SK-N-SH treated with all-trans-retinoic acid at 6 μM for 48 hours (cell line): Measurements from ENCODE around the gene TMIE.

Experiments
- ARNTL ChIP-seq: fragments of 450-650 bp; formaldehyde crosslinking; IDR thresholded peaks from 2 replicates; pipeline ENCODE4 v1.5.0; 2020; ENCODE audit warnings: low read depth, mild to moderate bottlenecking, moderate library complexity, borderline replicate concordance
- BACH2 ChIP-seq: fragments of 250-450 bp; sonication (Bioruptor Pico); IDR thresholded peaks from 2 replicates; pipeline ENCODE4 v1.9.0; 2021; ENCODE audit warnings: mild to moderate bottlenecking, borderline replicate concordance
- CREB5 ChIP-seq: fragments of 250-450 bp; sonication (Bioruptor Pico); IDR thresholded peaks from 2 replicates; pipeline ENCODE4 v1.5.1; 2020; ENCODE audit warnings: low read depth, mild to moderate bottlenecking, moderate library complexity
- CSDC2 ChIP-seq: fragments of 250-450 bp; sonication (Bioruptor Pico); IDR thresholded peaks from 2 replicates; pipeline ENCODE4 v1.5.0; 2020; ENCODE audit warnings: mild to moderate bottlenecking, moderate library complexity
- GLIS3 ChIP-seq: fragments of 250-450 bp; sonication (Bioruptor Pico); IDR thresholded peaks from 2 replicates; pipeline ENCODE4 v1.5.0; 2020; ENCODE audit warnings: mild to moderate bottlenecking, moderate library complexity
- OSR1 ChIP-seq: fragments of 250-450 bp; sonication (Bioruptor Pico); IDR thresholded peaks from 2 replicates; pipeline ENCODE4 v1.8.0; 2022; ENCODE audit warnings: moderate library complexity, mild to moderate bottlenecking, inconsistent platforms
- PATZ1 ChIP-seq: fragments of 250-450 bp; sonication (Bioruptor Pico); IDR thresholded peaks from 2 replicates; pipeline ENCODE4 v1.8.0; 2020; ENCODE audit warnings: mild to moderate bottlenecking, moderate library complexity, borderline replicate concordance
- POU6F1 ChIP-seq: fragments of 250-450 bp; sonication (Bioruptor Pico); IDR thresholded peaks from 2 replicates; pipeline ENCODE4 v1.8.0; 2021; ENCODE audit warnings: low read depth, mild to moderate bottlenecking, moderate library complexity, borderline replicate concordance
- PPARA ChIP-seq: fragments of 250-450 bp; sonication (Bioruptor Pico); IDR thresholded peaks from 2 replicates; pipeline ENCODE4 v1.5.0; 2020; ENCODE audit warnings: mild to moderate bottlenecking, borderline replicate concordance
- RARB ChIP-seq: fragments of 250-450 bp; sonication (Bioruptor Pico); IDR thresholded peaks from 2 replicates; pipeline ENCODE4 v1.8.0; 2021; ENCODE audit warnings: mild to moderate bottlenecking, moderate library complexity
- SNAI2 ChIP-seq: fragments of 250-450 bp; sonication (Bioruptor Pico); IDR thresholded peaks from 2 replicates; pipeline ENCODE4 v1.5.0; 2020; ENCODE audit warnings: mild to moderate bottlenecking, moderate library complexity
- TCF4 ChIP-seq: fragments of 250-450 bp; sonication (Bioruptor Pico); IDR thresholded peaks from 2 replicates; pipeline ENCODE4 v1.8.0; 2021; ENCODE audit warnings: mild to moderate bottlenecking, moderate library complexity, borderline replicate concordance
- ZFP3 ChIP-seq: fragments of 250-450 bp; sonication (Bioruptor Pico); IDR thresholded peaks from 2 replicates; pipeline ENCODE4 v1.5.0; 2020; ENCODE audit warnings: mild to moderate bottlenecking, moderate library complexity
- ZNF565 ChIP-seq: fragments of 450-650 bp; formaldehyde crosslinking; conservative IDR thresholded peaks from 2 replicates; pipeline ENCODE4 v1.5.0; 2020; ENCODE audit warnings: low read depth, mild to moderate bottlenecking, moderate library complexity

GRCh38 chr3:46715507-46716175 is 14.4 kb downstream of the TMIE start:
- no peak for TF ChIP-seq ZFP3 (CRISPR knock-in tag)
- no peak for TF ChIP-seq SNAI2 (CRISPR knock-in tag)
- TF ChIP-seq PPARA (CRISPR knock-in tag): no peak
- TF ChIP-seq BACH2 (CRISPR knock-in tag): no peak
- TF ChIP-seq TCF4 (CRISPR knock-in tag): no peak
- no peak for TF ChIP-seq GLIS3 (CRISPR knock-in tag)
- no peak for TF ChIP-seq RARB (CRISPR knock-in tag)
- TF ChIP-seq OSR1 (CRISPR knock-in tag): no peak
- no peak for TF ChIP-seq PATZ1
- no peak for TF ChIP-seq ARNTL (CRISPR knock-in tag)
- no peak for TF ChIP-seq CREB5 (CRISPR knock-in tag)
- no peak for TF ChIP-seq POU6F1
- TF ChIP-seq CSDC2: no peak
- no peak for TF ChIP-seq ZNF565 (CRISPR knock-in tag)
